Panc1 (cell line): ENCODE data around the gene TLE1. TPM values are rescaled to one million over a fixed set of nuclear protein-coding genes. Genes with fewer than 3 reads are reported as not detected.

Source experiments
- ATAC-seq: fragments of 200-7000 bp; cut with Tn5 transposase; 2 replicates; pipeline ENCODE4 v1.9.1; 2020; ENCODE audit warnings: mild to moderate bottlenecking, moderate library complexity
- BruUV-seq: library from RNA; stranded (reverse); fragments of 400-500 nt; replicated peaks from 2 replicates; lab custom pipeline; 2021; lab: Mats Ljungman, UMichigan
- CTCF ChIA-PET: fragments of 300-600 bp; sonication (Branson Sonifier 250); formaldehyde crosslinking; loops from one replicate; lab custom pipeline; 2022; ENCODE audit warnings: antibody characterized with exemption; lab: Charles Lee
- POLR2A ChIA-PET: fragments of 300-600 bp; sonication (Branson Sonifier 250); formaldehyde crosslinking; loops from one replicate; lab custom pipeline; 2022; ENCODE audit warnings: antibody characterized with exemption; lab: Charles Lee
- DNase-seq: peaks from one replicate; pipeline ENCODE4 v3.0.0-alpha.2; 2010; ENCODE audit warnings: low read depth, low spot score
- H3K27ac ChIP-seq: 2 replicates; pipeline ENCODE4 v1.5.1; 2011; ENCODE audit warnings: mild to moderate bottlenecking, low read length, inconsistent platforms
- H3K27me3 ChIP-seq: fragments of 200-500 bp; sonication (Bioruptor generic); 2 replicates; pipeline ENCODE4 v1.6.0; 2014; ENCODE audit warnings: low read length, inconsistent platforms; ENCODE audit not compliant: control insufficient read depth, insufficient read depth
- H3K36me3 ChIP-seq: fragments of 200-500 bp; sonication (Bioruptor generic); 2 replicates; pipeline ENCODE4 v1.5.1; 2014; ENCODE audit warnings: inconsistent platforms, mild to moderate bottlenecking, low read length, moderate library complexity; ENCODE audit not compliant: control insufficient read depth, insufficient read depth
- H3K4me1 ChIP-seq: 2 replicates; pipeline ENCODE4 v1.5.1; 2011; ENCODE audit warnings: inconsistent platforms, mild to moderate bottlenecking, low read length, moderate library complexity; ENCODE audit not compliant: control insufficient read depth, insufficient read depth
- H3K4me3 ChIP-seq, 2 experiments: 2 replicates each; pipeline ENCODE4 v1.5.1; 2011 to 2012; ENCODE audit warnings: low read depth in 2 of 2, low read length in 2 of 2, mild to moderate bottlenecking in 2 of 2, inconsistent platforms in 1 of 2, moderate library complexity in 1 of 2
- H3K9me3 ChIP-seq: fragments of 200-500 bp; sonication (Bioruptor generic); 2 replicates; pipeline ENCODE4 v1.5.1; 2014; ENCODE audit warnings: low read depth, mild to moderate bottlenecking, inconsistent platforms, low read length, moderate library complexity; ENCODE audit not compliant: control insufficient read depth, insufficient read depth
- POLR2AphosphoS5 ChIP-seq: IDR thresholded peaks from 2 replicates; pipeline ENCODE4 v1.6.1; 2012; ENCODE audit warnings: mild to moderate bottlenecking, low read depth, low read length, moderate library complexity
- SIN3A ChIP-seq: IDR thresholded peaks from 2 replicates; pipeline ENCODE4 v1.6.1; 2012; ENCODE audit warnings: low read depth, mild to moderate bottlenecking, low read length, moderate library complexity, borderline replicate concordance; ENCODE audit not compliant: insufficient read depth
- TCF7L2 ChIP-seq: IDR thresholded peaks from 2 replicates; pipeline ENCODE4 v1.6.1; 2011; ENCODE audit warnings: mild to moderate bottlenecking, low read depth, low read length, inconsistent platforms
- in situ Hi-C: cut with HindIII; loops from 2 replicates; pipeline ENCODE4 v1.10.0; 2016; ENCODE audit warnings: low sequenced_read_pairs, low pct_unique_long_range_greater_than_20kb
- intact Hi-C: fragments of 100-400 bp; cut with micrococcal nuclease; formaldehyde crosslinking; loops from one replicate; pipeline ENCODE4 v1.10.0; 2022; ENCODE audit not compliant: unreplicated experiment
- total RNA-seq: library from RNA; stranded (reverse); gene quantifications from one replicate; pipeline ENCODE4 v1.2.1, GENCODE V29; 2021; ENCODE audit not compliant: unreplicated experiment
- TF ChIP-seq, protein P1 (sequence below), 2 experiments: IDR thresholded peaks; 2 replicates each; pipeline ENCODE4 v1.6.1; 2011 to 2012; ENCODE audit warnings: low read depth in 2 of 2, control low read depth in 1 of 2, low read length in 1 of 2, mild to moderate bottlenecking in 1 of 2, moderate library complexity in 1 of 2; ENCODE audit not compliant: insufficient read depth in 1 of 2
- TF ChIP-seq, protein P2 (sequence below): fragments of 450-650 bp; IDR thresholded peaks from 2 replicates; pipeline ENCODE4 v1.5.1; 2017; ENCODE audit warnings: mild to moderate bottlenecking

The TLE1 gene
- total RNA-seq, 1 experiment from 2014 or later, result 12.9 TPM

DNA sequence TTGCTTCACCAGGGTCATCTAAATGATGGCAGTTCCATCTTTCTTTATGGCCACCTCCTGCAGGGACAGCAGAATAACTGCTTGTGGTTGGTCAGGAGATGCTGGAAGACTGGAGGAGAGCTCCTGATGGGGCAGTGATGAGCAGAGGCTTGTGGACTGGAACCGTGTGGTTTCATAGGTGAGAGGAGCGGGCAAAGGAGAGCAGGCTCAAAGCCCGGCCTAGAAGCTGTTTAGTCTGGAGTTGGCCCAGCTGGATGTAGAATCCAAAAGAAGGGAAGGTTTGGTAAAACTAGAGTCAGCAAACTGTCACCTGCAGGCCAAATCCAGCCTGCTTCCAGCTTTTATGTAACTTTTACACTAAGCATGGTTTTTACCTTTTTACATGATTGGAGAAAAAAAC is 32.9 kb upstream of the TLE1 start:
- POLR2A ChIA-PET, result no interaction called here
- BruUV-seq, result no TSS peak
- Histone ChIP-seq H3K27me3 (no peaks in the 10 kb centered on the region), H3K36me3 (no peaks in the 10 kb centered on the region), H3K4me1 (no peaks in the 10 kb centered on the region), H3K27ac (no peak overlapping the region), H3K4me3 (no peak overlapping the region), H3K9me3 (no peaks in the 10 kb centered on the region)
- CTCF ChIA-PET, result no interaction called here
- DNase-seq, result no peak
- TF ChIP-seq POLR2AphosphoS5 (no peak), SIN3A (no peak), TCF7L2 (no peak)
- TF ChIP-seq, protein P1, sequence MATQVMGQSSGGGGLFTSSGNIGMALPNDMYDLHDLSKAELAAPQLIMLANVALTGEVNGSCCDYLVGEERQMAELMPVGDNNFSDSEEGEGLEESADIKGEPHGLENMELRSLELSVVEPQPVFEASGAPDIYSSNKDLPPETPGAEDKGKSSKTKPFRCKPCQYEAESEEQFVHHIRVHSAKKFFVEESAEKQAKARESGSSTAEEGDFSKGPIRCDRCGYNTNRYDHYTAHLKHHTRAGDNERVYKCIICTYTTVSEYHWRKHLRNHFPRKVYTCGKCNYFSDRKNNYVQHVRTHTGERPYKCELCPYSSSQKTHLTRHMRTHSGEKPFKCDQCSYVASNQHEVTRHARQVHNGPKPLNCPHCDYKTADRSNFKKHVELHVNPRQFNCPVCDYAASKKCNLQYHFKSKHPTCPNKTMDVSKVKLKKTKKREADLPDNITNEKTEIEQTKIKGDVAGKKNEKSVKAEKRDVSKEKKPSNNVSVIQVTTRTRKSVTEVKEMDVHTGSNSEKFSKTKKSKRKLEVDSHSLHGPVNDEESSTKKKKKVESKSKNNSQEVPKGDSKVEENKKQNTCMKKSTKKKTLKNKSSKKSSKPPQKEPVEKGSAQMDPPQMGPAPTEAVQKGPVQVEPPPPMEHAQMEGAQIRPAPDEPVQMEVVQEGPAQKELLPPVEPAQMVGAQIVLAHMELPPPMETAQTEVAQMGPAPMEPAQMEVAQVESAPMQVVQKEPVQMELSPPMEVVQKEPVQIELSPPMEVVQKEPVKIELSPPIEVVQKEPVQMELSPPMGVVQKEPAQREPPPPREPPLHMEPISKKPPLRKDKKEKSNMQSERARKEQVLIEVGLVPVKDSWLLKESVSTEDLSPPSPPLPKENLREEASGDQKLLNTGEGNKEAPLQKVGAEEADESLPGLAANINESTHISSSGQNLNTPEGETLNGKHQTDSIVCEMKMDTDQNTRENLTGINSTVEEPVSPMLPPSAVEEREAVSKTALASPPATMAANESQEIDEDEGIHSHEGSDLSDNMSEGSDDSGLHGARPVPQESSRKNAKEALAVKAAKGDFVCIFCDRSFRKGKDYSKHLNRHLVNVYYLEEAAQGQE (IDR thresholded peaks at IDR 0.05; ENCODE audit: insufficient read depth in 1 of 2, low read depth in 2 of 2, low read length in 1 of 2), result no peak
- TF ChIP-seq, protein P2, sequence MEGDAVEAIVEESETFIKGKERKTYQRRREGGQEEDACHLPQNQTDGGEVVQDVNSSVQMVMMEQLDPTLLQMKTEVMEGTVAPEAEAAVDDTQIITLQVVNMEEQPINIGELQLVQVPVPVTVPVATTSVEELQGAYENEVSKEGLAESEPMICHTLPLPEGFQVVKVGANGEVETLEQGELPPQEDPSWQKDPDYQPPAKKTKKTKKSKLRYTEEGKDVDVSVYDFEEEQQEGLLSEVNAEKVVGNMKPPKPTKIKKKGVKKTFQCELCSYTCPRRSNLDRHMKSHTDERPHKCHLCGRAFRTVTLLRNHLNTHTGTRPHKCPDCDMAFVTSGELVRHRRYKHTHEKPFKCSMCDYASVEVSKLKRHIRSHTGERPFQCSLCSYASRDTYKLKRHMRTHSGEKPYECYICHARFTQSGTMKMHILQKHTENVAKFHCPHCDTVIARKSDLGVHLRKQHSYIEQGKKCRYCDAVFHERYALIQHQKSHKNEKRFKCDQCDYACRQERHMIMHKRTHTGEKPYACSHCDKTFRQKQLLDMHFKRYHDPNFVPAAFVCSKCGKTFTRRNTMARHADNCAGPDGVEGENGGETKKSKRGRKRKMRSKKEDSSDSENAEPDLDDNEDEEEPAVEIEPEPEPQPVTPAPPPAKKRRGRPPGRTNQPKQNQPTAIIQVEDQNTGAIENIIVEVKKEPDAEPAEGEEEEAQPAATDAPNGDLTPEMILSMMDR, result no peak
- in situ Hi-C loops, result no loop called here
- intact Hi-C loops, result no loop called here
- no peak for ATAC-seq

DNA sequence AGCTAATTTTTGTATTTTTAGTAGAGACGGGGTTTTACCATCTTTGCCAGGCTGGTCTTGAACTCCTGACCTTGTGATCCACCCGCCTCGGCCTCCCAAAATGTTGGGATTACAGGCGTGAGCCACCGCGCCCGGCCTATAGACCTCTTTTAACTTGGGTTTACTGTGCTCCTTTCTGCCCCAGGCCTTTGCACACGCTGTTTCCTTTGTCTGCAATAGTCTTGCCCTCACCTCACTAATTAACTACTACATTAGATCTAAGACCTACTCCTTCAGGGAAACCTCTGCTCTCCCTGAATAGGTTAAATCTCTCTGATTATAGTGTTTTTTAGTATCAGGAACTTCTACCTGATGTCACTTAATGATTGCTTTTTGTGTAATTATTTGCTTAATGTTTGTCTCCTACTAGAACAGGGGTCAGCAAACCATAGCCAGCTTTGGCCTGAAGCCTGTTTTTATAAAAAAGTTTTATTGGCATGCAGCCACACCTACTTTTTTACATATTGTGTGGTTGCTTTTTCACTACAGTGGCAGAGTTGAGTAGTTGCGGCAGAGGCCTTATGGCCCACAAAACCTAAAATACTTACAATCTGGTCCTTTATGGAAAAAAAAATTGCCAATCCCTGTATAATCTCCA is 31.2 kb upstream of the TLE1 start:
- no peaks in the 10 kb centered on the region for H3K9me3 ChIP-seq
- POLR2A ChIA-PET, result no interaction called here
- CTCF ChIA-PET, result interaction anchor here (0.6 kb wide), 1 partner anchor 9 kb away, joined by 4 read pairs; no protein-coding TSS in a partner anchor
- no peaks in the 10 kb centered on the region for H3K27me3 ChIP-seq
- ATAC-seq (no peak), DNase-seq (no peak)
- no TSS peak for BruUV-seq
- no peak overlapping the region for H3K27ac ChIP-seq
- H3K4me1 ChIP-seq, result no peaks in the 10 kb centered on the region
- TF ChIP-seq POLR2AphosphoS5, result no peak
- TF ChIP-seq TCF7L2, result no peak
- TF ChIP-seq SIN3A, result no peak
- TF ChIP-seq, protein P1 (IDR thresholded peaks at IDR 0.05; ENCODE audit: insufficient read depth in 1 of 2, low read depth in 2 of 2, low read length in 1 of 2), result no peak
- TF ChIP-seq, protein P2, result no peak
- no peak overlapping the region for H3K4me3 ChIP-seq
- H3K36me3 ChIP-seq, result no peaks in the 10 kb centered on the region
- in situ Hi-C loops, result no loop called here
- intact Hi-C loops, result no loop called here
